Gastrocnemius medialis (tissue), 4 donors: Measurements from ENCODE around the gene C1QL4.

ENCODE experiments used
- CTCF ChIP-seq, 5 experiments: fragments of 450-650 bp in 3 of 5; fragments of 200-600 bp in 2 of 5; sonication (generic) in 2 of 5; IDR thresholded peaks in 4 of 5; conservative IDR thresholded peaks in 1 of 5; 1 replicate in 4 of 5; 2 replicates in 1 of 5; pipeline ENCODE4 v1.5.1; 2016 to 2019; ENCODE audit warnings: antibody characterized with exemption in 5 of 5, mild to moderate bottlenecking in 3 of 5, moderate library complexity in 3 of 5
- POLR2A ChIP-seq, 2 donors: fragments of 450-650 bp; IDR thresholded peaks; one replicate each; pipeline ENCODE4 v1.6.1; 2017; ENCODE audit warnings: antibody characterized with exemption in 2 of 2, mild to moderate bottlenecking in 2 of 2, moderate library complexity in 2 of 2

DNA sequence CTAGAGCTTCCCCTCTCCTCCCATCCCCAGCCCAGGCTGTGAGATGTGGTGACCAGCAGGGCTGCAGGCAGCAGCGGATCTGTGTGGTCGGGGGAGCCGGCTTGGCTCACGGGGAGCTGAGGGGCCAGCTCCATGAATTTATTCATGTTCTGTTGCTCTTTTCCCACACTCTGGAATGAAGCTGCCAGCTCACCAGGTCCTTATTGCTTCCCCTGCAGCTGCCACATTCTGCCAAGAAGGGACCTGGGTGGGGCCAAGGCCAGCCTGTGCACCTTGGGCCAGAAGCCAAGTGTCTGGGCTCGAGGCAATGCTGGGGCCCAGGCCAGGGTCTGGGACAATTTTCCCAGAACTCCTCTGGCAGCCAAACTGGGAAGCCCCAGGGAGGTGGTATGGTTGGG lies 2.5 kb upstream of the C1QL4 start:
- TF ChIP-seq CTCF (IDR thresholded peaks at IDR 0.05 in 4 of 5, conservative IDR thresholded peaks at IDR 0.05 in 1 of 5) (no peak), POLR2A (IDR thresholded peaks at IDR 0.05) (no peak)
